Spleen (tissue), 3 donors: ENCODE data around the gene KYNU.
"Not testable (repeated sequence)": the region's sequence is repeated elsewhere in the genome, so short reads cannot be mapped to it uniquely, and the experiment has no call there.

Experiments used
- POLR2A ChIP-seq, 3 donors: fragments of 450-650 bp; IDR thresholded peaks; one replicate each; pipeline ENCODE4 v1.5.1; 2017; ENCODE audit warnings: antibody characterized with exemption in 3 of 3, mild to moderate bottlenecking in 1 of 3
- POLR2AphosphoS5 ChIP-seq, 3 donors: sonication (generic); formaldehyde crosslinking; IDR thresholded peaks; one replicate each; pipeline ENCODE4 v1.5.1; 2017; ENCODE audit warnings: antibody characterized with exemption in 3 of 3

- not testable (repeated sequence) for TF ChIP-seq POLR2A, POLR2AphosphoS5 (IDR thresholded peaks at IDR 0.05)
Measured at GRCh38 chr2:143089520-143089919, 212.1 kb downstream of the KYNU start.
